CD4-positive, alpha-beta T cell treated with Interleukin-12 subunit alpha and Interleukin-12 subunit beta, for 1 hour (primary cell): Measurements from ENCODE around the gene IL10RB.

Experiments used
- DNase-seq: peaks from one replicate; pipeline ENCODE4 v3.0.0-alpha.2; 2020

The IL10RB gene

DNA sequence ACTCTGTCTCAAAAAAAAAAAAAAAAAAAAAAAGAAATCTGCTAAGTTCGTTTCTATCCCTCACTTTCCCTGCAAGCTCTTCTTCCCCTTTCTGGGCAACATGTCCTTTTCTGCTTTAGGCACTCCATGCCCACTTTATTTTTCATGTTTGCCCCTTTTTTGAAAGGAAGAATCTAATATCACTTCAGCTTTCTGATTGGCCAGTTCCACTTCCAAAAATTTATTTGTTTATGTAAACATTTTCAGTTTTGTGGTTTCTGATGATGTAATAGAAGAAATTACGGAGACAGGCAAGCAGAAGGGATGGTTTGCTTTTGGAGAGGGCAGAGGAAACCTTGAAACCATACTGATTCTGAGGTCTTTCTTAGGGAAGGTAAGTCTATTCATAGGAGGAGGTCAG lies 73.8 kb downstream of the IL10RB start:
- DNase-seq = no peak

DNA sequence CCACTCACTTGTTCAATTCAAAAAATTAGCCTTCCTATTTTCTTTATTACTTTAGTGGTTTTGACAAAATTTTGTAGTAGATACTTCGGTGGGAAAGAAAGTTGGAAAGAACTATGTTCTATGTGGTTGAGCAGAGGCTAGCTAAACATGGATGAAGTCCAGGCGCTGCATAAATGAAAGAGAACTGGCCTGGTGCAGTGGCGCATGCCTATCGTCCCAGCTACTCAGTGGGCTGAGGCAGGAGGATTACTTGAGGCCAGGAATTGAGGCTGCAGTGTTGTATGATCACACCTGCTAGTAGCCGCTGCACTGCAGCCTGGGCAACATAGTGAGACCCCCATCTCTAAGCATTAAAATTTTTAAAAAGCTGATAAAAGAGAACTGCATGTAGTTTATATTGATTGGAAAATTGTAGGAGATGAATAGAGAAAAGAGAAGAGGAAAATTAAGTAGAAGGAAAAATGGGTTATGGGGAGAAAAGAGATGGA lies 79.6 kb downstream of the IL10RB start:
- no peak for DNase-seq
